HG03442 (cell line): ENCODE results near the gene CEP128.

Experiments used
- ATAC-seq: cut with Tn5 transposase; IDR thresholded peaks from one replicate; pipeline ENCODE4 v1.9.1; 2021; ENCODE audit warnings: mild to moderate bottlenecking, moderate library complexity; ENCODE audit not compliant: unreplicated experiment

CEP128 gene

DNA sequence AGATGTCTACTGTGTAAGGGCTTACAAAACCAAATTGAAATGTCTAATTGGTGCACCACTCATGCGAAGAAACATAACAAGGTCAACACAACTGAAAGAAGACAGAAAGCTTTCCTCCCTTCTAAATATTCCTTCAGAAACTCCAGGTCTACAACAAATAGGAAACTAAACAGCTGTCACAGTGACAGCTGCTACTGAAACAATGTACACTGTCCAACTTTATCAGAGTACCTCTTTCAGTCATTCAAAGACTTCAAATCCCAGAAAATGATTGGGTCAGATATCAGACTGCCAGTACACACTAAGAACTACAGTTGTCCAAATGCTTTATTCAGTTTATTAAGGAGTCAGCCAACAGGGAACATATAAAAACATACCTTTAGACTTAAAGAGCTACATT lies 35.2 kb downstream of the CEP128 start:
- ATAC-seq, result no peak

DNA sequence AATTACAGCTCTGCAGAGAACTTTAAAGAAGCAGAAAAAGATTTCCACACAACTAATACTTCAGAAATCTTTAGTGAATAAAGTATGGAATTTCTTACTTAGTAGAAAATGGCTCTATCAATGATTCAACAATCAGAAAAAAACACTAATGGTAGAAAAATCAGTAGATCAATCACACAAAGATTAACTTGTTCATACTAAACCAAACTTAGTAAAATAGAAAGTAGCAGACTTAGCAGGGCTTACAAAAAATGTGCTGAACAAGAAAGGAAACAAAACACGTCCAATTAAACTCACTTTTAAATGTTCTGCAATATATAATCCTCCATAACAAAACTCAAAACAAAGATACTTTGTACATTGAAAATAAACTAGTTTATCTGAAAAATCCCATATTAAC lies 38.9 kb downstream of the CEP128 start:
- no peak for ATAC-seq

DNA sequence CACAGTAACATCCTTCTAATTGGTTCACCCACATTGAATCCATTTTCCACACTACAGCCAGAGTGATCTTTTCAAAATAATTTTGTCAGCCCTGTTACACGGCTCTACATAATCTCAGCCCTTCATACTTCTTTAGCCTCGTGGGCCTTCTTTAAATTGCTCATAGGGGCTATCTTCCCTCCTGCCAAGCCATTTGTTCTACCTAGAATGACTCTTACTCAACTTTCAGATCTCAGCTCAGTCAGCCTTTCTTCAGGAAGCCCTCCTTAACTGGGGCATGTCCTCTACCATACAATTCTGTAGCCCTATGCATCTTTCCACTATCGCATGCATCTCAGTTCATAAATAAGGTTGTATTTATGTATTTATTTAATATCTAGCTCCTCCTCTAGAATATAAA lies 39.7 kb downstream of the CEP128 start:
- no peak for ATAC-seq

GRCh38 chr14:80901260-80901659 lies 40.3 kb downstream of the CEP128 start:
- ATAC-seq, result no peak

DNA sequence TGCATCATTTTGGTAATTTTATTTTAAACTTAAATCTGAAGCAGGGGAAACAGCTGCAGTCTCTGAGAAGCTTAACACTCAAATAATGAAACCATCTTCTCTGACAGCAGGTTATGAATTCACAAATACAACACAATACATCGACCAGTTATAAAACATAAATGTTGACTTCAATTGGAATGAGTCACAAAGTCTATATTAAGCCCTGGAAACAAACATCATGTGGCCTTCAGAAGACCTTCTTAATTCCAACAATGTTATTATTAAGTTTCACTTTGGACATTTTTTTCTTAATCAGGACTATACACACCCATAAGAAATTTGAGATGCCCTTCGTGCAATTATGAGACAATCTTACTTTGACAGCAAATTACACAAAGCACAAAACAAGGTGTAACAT lies 68.9 kb downstream of the CEP128 start:
- no peak for ATAC-seq

DNA sequence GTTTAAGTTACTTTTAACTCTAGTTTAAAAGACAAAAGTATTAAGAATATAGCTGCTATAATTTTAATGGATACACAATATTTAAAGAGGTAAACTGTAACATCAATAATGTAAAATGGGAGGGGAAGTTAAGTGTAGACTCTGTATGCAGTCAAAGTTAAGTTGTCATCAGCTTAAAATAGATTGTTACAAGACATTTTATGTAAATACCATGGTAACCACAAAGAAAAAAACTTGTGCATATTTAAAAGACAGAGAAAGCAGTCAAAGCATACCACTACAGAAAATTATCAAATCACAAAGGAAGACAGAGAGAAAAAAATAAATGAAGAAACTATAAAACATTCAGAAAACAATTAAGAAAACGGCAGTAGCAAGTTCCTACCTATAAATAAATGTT lies 73.3 kb downstream of the CEP128 start:
- no peak for ATAC-seq

- ATAC-seq, result no peak
Measured at GRCh38 chr14:80867798-80868197, 73.7 kb downstream of the CEP128 start.

GRCh38 chr14:80867091-80867490 lies 74.4 kb downstream of the CEP128 start:
- no peak for ATAC-seq

- no peak for ATAC-seq
Measured at GRCh38 chr14:80865565-80865964, 76.0 kb downstream of the CEP128 start.

GRCh38 chr14:80862983-80863382 lies 78.6 kb downstream of the CEP128 start:
- ATAC-seq, result no peak

DNA sequence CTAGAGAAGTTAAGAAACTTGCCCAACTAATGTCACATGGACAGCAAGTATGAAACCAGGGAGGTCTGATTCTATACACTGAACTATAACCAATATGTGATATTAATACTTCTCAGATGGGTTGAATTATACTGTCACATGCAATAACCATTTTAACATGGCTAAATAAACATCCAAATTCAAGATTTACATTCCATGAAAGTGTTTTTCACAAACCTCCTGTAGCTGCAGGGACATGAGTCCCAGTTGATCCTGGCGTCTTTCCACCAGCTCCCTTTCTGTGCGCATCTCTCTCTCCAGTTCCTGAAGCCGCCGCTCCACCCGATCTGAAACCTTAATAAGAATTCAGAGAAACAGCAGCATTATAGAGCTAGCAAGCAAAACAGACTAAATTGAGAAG lies 79.0 kb downstream of the CEP128 start:
- ATAC-seq, result no peak

- peak; percentile 57 for ATAC-seq
Measured at GRCh38 chr14:80850197-80850814, 91.2 kb downstream of the CEP128 start.

DNA sequence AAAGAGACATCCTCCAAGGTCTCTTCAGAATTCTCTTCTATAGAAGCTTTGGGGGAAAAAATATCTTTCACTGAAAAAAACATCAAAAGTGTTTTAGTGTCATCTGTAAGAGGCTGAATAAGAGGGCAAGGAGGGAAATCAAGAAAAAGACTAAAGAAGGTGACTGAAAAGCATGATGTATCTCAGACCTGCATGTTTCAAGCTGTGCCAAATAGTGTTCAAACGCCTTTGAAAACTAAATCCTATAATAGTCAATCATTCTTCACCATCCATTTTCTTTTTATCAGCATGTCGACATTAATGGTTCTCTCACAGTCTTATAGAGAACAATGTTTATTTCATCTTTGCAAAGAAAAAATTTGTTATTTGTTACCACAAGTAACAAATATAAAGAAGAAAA lies 94.5 kb downstream of the CEP128 start:
- no peak for ATAC-seq

DNA sequence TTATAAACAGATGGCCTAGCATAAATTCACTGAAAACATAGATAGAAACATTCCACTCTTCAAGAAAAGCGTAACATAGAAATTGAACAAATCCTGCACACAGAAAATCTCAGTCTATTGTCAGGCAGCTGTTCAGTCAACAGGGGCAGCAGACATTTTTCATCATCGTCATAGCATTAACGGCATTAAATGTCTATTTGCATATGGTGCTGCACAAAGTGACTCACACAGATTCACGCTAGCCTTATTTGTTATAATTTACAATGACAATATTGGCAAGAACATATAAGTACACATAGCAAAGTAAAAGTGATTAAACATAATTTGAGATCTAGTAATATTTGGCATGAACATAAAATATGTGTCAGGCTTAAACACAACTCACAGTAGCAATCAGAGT lies 95.7 kb downstream of the CEP128 start:
- no peak for ATAC-seq

- no peak for ATAC-seq
Measured at GRCh38 chr14:80844872-80845271, 96.7 kb downstream of the CEP128 start.

DNA sequence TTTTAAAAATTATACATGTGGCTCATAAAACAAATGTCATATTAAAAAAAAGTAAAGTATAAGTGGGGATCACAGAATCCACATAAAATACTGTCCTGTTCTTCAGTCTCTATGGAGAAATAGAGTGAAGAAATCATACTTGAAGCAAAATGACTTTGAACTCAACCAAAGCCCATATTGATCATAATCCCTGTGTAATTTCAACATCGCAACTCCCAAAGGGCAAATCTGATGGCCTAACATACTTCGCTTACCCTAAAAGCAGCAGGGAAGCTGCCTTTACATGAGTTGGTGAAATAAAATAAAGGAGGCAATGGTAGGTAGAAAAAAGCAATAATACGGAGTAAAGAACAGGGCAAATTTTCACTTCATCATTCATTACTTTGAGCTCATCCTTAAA lies 101.8 kb downstream of the CEP128 start:
- no peak for ATAC-seq

DNA sequence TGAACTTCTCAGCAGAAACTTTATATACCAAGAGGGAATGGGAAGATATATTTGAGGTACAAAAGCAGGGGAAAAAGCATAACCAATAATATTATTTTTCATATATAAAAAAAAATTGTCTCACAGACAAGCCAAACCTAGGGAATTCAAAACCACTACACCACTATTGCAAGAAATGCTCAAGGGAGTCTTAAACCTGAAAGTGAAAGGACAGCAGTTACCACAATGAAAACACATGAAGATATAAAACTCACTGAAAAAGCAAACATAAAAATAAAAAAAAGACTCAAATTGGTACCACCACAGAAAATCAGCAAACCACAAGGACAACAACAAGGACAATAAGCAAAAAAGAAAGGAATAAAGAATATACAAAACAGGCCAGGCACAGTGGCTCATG lies 131.9 kb downstream of the CEP128 start:
- ATAC-seq, result no peak

GRCh38 chr14:80805136-80805535 lies 136.4 kb downstream of the CEP128 start:
- ATAC-seq, result no peak

GRCh38 chr14:80798878-80799277 lies 142.7 kb downstream of the CEP128 start:
- no peak for ATAC-seq

DNA sequence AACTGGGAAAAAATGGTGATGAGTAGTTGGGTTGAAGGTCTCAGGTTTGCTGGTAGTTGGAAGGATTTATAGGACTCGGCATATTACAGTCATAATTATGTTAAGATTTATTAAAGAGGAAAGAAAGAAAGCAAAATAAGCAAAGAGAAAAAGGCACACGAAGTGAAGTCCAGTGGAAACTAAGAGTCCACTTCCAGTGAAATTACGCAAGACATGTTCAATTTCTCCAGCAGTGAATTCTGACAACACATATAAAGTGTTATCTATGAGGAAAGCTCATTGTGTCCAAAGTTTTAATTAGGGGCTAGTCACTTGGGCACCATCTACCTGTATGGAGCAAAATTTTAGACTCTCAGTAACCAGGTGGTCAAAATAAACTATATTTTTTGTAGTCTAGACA lies 143.3 kb downstream of the CEP128 start:
- ATAC-seq, result no peak

DNA sequence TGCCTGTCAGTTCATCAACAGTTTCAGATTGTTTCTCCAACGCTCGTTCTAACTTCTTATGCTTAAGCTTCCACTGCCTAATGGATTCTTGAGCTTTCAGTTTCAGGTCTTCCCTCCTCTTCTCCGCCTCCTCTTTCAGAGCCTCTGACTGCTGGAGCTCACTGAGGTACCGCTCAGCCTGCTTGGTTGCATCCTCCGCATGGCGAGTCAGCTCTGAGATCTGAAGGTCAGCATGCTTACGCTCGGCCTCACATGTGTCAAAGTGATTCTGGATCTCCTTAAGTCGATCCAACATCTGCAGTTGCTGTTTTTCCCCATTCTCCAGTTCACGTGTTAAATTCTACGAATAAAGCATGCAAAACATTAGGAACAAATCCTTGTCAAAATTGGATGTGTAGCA lies 148.8 kb downstream of the CEP128 start:
- ATAC-seq, result no peak

DNA sequence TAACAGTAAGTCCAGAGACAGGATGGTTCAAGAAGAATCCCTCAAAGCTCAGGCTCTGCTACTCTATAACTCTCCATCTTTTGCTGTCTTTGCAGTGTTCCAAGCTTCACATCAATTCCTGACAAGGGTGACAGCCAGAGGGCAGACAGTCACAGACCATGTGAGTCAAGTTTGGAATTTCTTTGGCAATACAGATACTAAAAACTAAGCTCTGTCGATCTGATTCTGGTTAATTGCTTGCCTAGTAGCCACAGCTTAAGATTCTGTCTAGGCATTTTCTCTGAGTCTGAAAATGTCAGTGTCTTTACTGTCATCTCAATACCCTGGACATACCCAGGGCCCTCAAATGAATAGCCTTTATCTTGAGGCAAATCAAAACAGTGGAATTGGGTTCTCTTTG lies 153.7 kb downstream of the CEP128 start:
- no peak for ATAC-seq

DNA sequence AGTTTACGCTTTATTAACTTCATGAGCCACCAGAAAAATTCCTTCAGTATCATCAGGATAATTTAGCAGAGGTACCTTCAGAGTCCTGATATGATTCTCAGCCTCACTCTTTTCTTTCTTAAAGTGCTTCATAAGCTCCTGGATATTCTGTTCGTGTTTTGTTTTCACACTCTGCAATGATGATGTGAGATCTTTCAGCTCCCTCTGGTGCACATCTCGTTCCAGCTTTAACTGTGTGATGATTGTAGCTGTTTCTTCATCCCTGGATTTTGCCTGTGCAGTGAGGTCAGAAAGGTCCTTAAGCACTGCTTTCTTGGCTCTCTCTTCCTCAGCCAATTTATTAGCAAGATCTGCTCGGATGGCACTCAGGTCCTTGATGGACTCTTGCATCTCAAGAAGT lies 156.7 kb downstream of the CEP128 start:
- no peak for ATAC-seq

DNA sequence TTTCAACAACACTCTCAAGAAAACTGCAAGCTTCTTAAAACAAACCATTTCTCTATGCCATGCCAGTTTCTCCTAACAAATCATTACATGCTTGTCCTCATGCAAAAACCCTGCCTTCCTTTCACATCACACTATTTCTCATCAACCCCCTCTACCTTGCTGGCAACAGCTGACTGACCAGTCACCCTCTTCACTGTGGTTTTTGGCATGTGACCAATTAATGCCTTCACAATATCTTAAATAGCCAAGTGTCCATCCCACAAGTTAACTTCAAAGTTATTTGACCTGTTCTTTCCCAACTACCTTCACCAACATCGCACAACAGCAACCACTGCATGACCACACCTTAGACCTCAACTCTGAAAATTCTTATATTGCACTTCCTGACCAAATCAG lies 159.6 kb downstream of the CEP128 start:
- no peak for ATAC-seq
